Gastrocnemius medialis (tissue), 4 donors: Measurements from ENCODE around the gene WBP11. TPM values are rescaled to one million over a fixed set of nuclear protein-coding genes. Genes with fewer than 3 reads are reported as not detected.

Experiments
- ATAC-seq, 2 donors: fragments of 150-250 bp; one replicate each; pipeline ENCODE4 v1.9.1; 2016
- DNase-seq, 2 donors: peaks; one replicate each; pipeline ENCODE4 v3.0.0-alpha.2; 2019
- H3K27ac ChIP-seq, 4 donors: fragments of 200-600 bp; sonication (generic); 1 replicate in 1 of 4; 2 replicates in 3 of 4; pipeline ENCODE4 v1.5.1; 2016 to 2018; ENCODE audit warnings: mild to moderate bottlenecking in 2 of 4, moderate library complexity in 1 of 4
- H3K27me3 ChIP-seq, 3 donors: fragments of 200-600 bp; sonication (generic) in 2 of 3; 1 replicate in 1 of 3; 2 replicates in 2 of 3; pipeline versions ENCODE4 v1.5.1 to v1.6.0; 2016 to 2019; ENCODE audit warnings: mild to moderate bottlenecking in 1 of 3, moderate library complexity in 1 of 3
- H3K36me3 ChIP-seq, 2 donors: fragments of 200-600 bp; sonication (generic) in 1 of 2; one replicate each; pipeline ENCODE4 v1.5.1; 2017 to 2018
- H3K4me1 ChIP-seq, 2 donors: fragments of 200-600 bp; sonication (generic) in 1 of 2; one replicate each; pipeline ENCODE4 v1.5.1; 2016 to 2017; ENCODE audit warnings: mild to moderate bottlenecking in 2 of 2
- H3K4me3 ChIP-seq, 4 donors: fragments of 200-600 bp; sonication (generic) in 3 of 4; 1 replicate in 1 of 4; 2 replicates in 3 of 4; pipeline ENCODE4 v1.5.1; 2016 to 2019; ENCODE audit warnings: mild to moderate bottlenecking in 2 of 4
- H3K9me3 ChIP-seq, 3 donors: fragments of 200-600 bp; sonication (generic) in 2 of 3; 1 replicate in 1 of 3; 2 replicates in 2 of 3; pipeline ENCODE4 v1.5.1; 2016 to 2019
- POLR2A ChIP-seq, 2 donors: fragments of 450-650 bp; IDR thresholded peaks; one replicate each; pipeline ENCODE4 v1.6.1; 2017; ENCODE audit warnings: antibody characterized with exemption in 2 of 2, mild to moderate bottlenecking in 2 of 2, moderate library complexity in 2 of 2
- in situ Hi-C, 4 donors: fragments of 200-750 bp; cut with MboI; loops; one replicate each; pipeline versions ENCODE4 v1.15.0 to v1.8.0; 2017; ENCODE audit warnings: low sequenced_read_pairs in 4 of 4
- intact Hi-C: fragments of 100-400 bp; cut with DNase I; formaldehyde crosslinking; loops from one replicate; pipeline ENCODE4 v1.15.1; 2023; ENCODE audit warnings: low total_unique reads
- total RNA-seq, 4 donors: library from RNA; depleted of rRNA; stranded (reverse); fragments of >200 nt; gene quantifications; one replicate each; pipeline versions ENCODE4 v1.1.0 to v1.2.3, GENCODE V29; 2016
- TF ChIP-seq, protein P1 (sequence below), 5 experiments: fragments of 450-650 bp in 3 of 5; fragments of 200-600 bp in 2 of 5; sonication (generic) in 2 of 5; IDR thresholded peaks in 4 of 5; conservative IDR thresholded peaks in 1 of 5; 1 replicate in 4 of 5; 2 replicates in 1 of 5; pipeline ENCODE4 v1.5.1; 2016 to 2019; ENCODE audit warnings: antibody characterized with exemption in 5 of 5, mild to moderate bottlenecking in 3 of 5, moderate library complexity in 3 of 5

Gene WBP11
- total RNA-seq, 4 donors from 2014 or later, result 20.2 to 39.5 (median 28.4) TPM

DNA sequence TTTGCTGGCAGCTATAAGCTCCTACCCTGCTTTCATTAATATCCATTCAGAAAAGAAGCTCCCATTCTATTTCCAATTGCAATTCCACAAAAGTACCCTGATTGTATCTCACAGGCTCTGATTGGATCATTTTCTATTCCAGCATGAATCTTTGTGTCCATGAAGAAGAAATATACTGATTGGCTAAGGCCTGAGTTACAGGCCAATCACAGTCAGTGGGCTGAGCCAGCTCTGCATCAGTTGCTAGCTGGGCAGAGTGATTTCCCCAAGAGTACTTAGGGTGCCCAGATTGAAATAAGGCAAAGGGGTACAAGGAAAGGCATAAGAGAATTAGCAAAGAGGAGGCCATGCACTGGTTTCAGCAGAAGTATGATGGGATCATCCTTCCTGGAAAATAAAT is 25.6 kb upstream of the WBP11 start:
- no peak for DNase-seq
- in situ Hi-C loops, result loop anchor here in 2 of 4 donors (25.0 kb wide), 2 partner anchors 408 to 433 kb away; no protein-coding TSS in a partner anchor
- ATAC-seq, result no peak
- intact Hi-C loops, result no loop called here
- Histone ChIP-seq H3K4me3 (no peak overlapping the region), H3K36me3 (no peaks in the 10 kb centered on the region), H3K27me3 (no peaks in the 10 kb centered on the region), H3K4me1 (no peaks in the 10 kb centered on the region), H3K27ac (no peak overlapping the region), H3K9me3 (no peaks in the 10 kb centered on the region)
- TF ChIP-seq POLR2A (IDR thresholded peaks at IDR 0.05), result no peak
- TF ChIP-seq, protein P1, sequence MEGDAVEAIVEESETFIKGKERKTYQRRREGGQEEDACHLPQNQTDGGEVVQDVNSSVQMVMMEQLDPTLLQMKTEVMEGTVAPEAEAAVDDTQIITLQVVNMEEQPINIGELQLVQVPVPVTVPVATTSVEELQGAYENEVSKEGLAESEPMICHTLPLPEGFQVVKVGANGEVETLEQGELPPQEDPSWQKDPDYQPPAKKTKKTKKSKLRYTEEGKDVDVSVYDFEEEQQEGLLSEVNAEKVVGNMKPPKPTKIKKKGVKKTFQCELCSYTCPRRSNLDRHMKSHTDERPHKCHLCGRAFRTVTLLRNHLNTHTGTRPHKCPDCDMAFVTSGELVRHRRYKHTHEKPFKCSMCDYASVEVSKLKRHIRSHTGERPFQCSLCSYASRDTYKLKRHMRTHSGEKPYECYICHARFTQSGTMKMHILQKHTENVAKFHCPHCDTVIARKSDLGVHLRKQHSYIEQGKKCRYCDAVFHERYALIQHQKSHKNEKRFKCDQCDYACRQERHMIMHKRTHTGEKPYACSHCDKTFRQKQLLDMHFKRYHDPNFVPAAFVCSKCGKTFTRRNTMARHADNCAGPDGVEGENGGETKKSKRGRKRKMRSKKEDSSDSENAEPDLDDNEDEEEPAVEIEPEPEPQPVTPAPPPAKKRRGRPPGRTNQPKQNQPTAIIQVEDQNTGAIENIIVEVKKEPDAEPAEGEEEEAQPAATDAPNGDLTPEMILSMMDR (IDR thresholded peaks at IDR 0.05 in 4 of 5, conservative IDR thresholded peaks at IDR 0.05 in 1 of 5), result no peak

GRCh38 chr12:14827043-14827442 is 23.8 kb upstream of the WBP11 start:
- intact Hi-C loops (no loop called here), in situ Hi-C loops (loop anchor here in 2 of 4 donors (25.0 kb wide), 2 partner anchors 410 to 435 kb away; no protein-coding TSS in a partner anchor)
- Histone ChIP-seq H3K27me3 (no peaks in the 10 kb centered on the region), H3K27ac (peak overlapping the region in 2 of 4 donors; percentile 9 to 22), H3K9me3 (no peaks in the 10 kb centered on the region), H3K4me1 (no peaks in the 10 kb centered on the region), H3K36me3 (no peaks in the 10 kb centered on the region), H3K4me3 (no peak overlapping the region)
- DNase-seq (no peak), ATAC-seq (no peak)
- no peak for TF ChIP-seq POLR2A (IDR thresholded peaks at IDR 0.05)
- TF ChIP-seq, protein P1 (IDR thresholded peaks at IDR 0.05 in 4 of 5, conservative IDR thresholded peaks at IDR 0.05 in 1 of 5), result no peak

DNA sequence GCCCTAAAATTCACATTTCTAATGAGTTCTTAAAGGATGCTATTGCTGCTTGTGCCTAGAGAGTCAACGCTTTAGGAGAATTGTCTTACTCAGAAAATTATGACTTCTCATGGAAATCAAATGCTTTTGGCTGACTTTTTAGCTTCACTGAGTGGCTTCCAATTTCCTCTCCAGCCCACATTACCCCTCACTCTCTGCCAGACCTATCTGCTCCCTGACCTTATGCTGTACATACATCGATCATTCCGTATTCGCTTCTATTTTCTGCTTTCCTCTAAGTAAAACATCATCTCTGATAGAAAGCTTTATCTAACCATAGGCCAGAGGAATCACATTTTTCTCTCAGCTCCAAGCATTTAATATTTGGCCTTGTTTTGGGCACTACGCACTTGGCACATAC is 23.2 kb upstream of the WBP11 start:
- no peaks in the 10 kb centered on the region for H3K27me3 ChIP-seq
- H3K36me3 ChIP-seq, result no peaks in the 10 kb centered on the region
- no peak for ATAC-seq
- no peak for DNase-seq
- no peak overlapping the region for H3K4me3 ChIP-seq
- TF ChIP-seq POLR2A (IDR thresholded peaks at IDR 0.05), result no peak
- TF ChIP-seq, protein P1 (IDR thresholded peaks at IDR 0.05 in 4 of 5, conservative IDR thresholded peaks at IDR 0.05 in 1 of 5), result no peak
- intact Hi-C loops (no loop called here), in situ Hi-C loops (loop anchor here in 2 of 4 donors (25.0 kb wide), 2 partner anchors 411 to 436 kb away; no protein-coding TSS in a partner anchor)
- H3K4me1 ChIP-seq, result no peaks in the 10 kb centered on the region
- H3K27ac ChIP-seq, result peak overlapping the region in 3 of 4 donors; percentile 9 to 22 (median 13)
- no peaks in the 10 kb centered on the region for H3K9me3 ChIP-seq

DNA sequence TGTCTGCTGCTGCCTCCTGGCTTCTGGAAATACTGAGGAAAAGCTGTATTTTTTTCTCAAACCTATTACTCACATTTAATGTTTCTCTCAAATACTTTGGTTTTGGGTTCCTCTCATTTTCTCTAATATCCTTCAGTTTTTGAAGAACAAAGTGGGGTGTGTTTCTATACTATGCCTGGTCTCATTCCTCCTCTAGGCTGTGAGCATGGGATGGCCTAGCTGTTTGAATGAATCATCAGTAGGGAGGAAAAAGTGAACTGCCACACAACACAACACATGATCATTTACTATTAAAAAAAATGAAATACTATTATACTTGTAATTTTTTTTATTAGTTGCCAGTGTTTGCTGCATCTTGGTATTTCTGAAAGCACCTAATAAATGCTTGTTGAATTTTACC is 22.0 kb upstream of the WBP11 start:
- ATAC-seq, result no peak
- Histone ChIP-seq H3K36me3 (no peaks in the 10 kb centered on the region), H3K4me1 (no peaks in the 10 kb centered on the region), H3K27me3 (no peaks in the 10 kb centered on the region), H3K9me3 (no peaks in the 10 kb centered on the region), H3K4me3 (no peak overlapping the region), H3K27ac (no peak overlapping the region)
- DNase-seq, result no peak
- TF ChIP-seq, protein P1 (IDR thresholded peaks at IDR 0.05 in 4 of 5, conservative IDR thresholded peaks at IDR 0.05 in 1 of 5), result no peak
- intact Hi-C loops, result no loop called here
- in situ Hi-C loops, result loop anchor here in 2 of 4 donors (25.0 kb wide), 2 partner anchors 412 to 437 kb away; no protein-coding TSS in a partner anchor
